GM20000 (cell line): ENCODE measurements around the gene CIAO3.
A peak's percentile ranks its signal among the peaks of the same experiment; 100 is the strongest.

ENCODE experiments used
- DNase-seq: peaks from one replicate; pipeline ENCODE4 v3.0.0; 2012; ENCODE audit warnings: low spot score
- TF ChIP-seq, protein P1 (sequence below): IDR thresholded peaks from 2 replicates; pipeline ENCODE4 v1.5.1; 2012; ENCODE audit warnings: mild to moderate bottlenecking, control low read depth; ENCODE audit errors: extremely low read depth, missing control alignments

The CIAO3 gene

DNA sequence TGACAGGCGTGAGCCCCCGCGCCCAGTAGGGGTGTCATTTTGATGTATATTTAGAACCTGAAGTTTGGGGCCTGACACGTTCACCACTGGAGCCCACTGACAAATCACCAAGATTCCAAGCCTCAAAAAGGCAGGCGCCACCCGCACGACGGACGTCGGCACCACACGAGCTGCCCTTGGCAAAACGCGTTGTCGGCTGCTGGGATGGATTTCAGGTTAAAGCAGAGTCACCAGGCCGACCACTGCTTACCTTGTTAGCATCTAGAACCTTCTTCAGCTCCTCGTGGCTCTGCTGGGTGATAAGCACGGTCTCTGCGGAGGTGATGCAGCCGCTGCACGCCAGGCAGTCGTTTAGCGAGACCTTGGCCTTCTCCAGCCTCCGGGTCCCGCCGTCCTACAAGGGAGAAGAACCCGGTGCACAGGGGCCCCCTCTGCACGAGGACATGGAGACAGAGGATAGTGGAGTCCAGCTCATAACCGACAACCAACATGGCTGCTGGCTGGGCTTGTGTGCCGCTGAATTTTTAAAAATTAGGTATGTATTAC, 3.8 kb downstream of the CIAO3 start:
- TF ChIP-seq, protein P1, sequence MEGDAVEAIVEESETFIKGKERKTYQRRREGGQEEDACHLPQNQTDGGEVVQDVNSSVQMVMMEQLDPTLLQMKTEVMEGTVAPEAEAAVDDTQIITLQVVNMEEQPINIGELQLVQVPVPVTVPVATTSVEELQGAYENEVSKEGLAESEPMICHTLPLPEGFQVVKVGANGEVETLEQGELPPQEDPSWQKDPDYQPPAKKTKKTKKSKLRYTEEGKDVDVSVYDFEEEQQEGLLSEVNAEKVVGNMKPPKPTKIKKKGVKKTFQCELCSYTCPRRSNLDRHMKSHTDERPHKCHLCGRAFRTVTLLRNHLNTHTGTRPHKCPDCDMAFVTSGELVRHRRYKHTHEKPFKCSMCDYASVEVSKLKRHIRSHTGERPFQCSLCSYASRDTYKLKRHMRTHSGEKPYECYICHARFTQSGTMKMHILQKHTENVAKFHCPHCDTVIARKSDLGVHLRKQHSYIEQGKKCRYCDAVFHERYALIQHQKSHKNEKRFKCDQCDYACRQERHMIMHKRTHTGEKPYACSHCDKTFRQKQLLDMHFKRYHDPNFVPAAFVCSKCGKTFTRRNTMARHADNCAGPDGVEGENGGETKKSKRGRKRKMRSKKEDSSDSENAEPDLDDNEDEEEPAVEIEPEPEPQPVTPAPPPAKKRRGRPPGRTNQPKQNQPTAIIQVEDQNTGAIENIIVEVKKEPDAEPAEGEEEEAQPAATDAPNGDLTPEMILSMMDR, result no peak
- no peak for DNase-seq

DNA sequence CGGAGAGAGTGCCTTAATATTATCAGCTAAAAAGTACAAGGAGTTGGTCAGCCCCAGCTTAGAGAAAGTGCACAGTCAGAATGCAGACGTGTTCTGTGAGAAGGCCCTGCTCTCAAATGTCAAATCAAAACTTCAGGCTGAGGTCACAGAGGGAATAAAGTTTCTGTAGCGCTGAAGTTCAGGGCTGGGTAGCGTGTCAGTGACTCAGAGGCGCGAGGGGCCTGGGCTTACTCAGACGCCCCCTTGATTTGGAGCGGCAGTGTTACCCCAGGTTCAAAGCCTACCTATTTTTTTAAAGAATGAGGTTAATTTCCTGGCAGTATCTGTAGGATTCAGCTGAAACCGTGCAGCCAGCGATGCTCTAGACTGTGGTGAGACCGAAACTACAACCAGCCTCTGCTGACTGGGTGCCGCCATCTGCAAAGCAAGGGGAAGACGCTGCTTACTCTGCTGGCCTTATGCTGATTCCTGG, 4.8 kb downstream of the CIAO3 start:
- peak; percentile 75 for DNase-seq

DNA sequence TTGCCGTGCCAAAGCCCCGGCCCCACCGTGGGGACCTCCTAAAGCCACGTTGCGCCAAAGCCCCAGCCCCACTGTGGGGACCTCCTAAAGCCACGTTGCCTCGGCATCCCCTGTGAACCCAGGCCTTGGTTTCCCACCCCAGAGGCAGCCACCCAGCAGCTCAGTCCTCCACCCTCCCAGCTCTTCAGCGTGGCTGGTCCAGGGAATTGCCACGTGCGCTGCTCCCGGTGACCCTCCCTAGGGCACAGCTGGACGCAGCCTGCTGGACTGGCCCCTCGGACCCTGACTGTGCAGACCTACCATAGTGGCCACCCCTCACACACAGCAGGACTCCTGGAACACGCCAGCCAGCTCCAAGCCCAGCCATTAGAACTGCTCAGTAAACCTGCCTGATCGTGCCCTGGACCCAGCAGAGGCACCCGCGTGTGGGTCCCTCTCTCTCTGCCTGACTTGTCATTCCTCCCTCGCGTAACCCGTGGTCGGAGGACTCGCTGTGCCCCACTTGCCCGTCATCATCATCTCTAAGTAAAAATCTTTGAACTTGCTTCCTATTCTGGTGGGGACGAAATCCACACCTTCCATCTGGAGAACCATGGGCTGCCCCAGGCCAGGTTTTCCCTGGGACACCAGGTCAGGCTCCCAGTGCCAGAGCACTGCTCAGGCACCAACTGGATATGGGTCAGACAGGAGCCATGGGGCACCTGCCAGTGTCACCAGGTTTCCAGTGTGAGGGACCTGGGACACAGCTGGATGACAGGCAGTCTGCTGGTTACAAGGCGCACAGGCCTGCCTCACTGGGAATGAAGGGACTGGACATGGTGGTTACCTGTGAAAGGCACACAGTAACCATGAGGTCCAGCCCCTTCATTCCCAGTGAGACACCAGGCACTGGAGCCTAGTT, 5.6 kb downstream of the CIAO3 start:
- no peak for DNase-seq
- TF ChIP-seq, protein P1, result no peak

More for the DNA sequence above, 4.8 kb downstream of the CIAO3 start:
- TF ChIP-seq, protein P1, result no peak

DNA sequence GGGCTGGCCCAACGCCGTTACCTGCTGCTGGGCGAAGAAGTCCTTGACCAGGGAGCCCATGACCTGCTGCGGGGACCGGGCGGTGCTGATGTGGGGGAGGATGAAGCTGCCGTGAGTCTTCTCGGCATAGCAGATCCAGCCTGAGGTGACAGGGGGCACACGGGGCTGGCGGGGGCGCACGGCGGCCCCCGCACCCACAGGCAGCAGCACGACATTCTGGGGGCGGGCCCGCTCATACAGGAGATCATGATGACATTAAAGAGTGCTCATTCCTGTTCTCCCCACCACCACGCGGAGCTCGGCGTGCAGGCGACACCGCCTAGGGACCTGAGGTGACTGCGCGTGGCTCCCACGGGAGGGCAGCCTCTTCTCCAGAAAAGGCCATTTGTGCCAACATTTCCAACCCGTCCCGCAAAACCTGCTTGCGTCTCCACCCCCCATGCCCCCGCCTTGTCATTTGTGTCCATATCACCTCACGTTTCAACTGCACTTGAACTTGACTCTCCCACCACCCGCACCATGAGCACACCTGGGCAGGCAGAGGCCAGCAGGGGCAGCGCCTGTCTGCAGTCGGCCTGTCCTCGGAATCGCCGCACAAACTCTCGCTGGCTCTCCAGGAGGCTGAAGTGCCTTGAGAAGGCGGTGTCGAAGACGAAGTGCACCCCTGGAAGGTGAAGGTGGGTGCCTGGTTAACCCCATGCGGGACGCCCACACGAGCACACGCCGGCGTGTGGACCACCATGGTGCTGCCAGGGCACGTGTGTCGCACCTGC, 6.4 kb downstream of the CIAO3 start:
- TF ChIP-seq, protein P1, result no peak
- no peak for DNase-seq

DNA sequence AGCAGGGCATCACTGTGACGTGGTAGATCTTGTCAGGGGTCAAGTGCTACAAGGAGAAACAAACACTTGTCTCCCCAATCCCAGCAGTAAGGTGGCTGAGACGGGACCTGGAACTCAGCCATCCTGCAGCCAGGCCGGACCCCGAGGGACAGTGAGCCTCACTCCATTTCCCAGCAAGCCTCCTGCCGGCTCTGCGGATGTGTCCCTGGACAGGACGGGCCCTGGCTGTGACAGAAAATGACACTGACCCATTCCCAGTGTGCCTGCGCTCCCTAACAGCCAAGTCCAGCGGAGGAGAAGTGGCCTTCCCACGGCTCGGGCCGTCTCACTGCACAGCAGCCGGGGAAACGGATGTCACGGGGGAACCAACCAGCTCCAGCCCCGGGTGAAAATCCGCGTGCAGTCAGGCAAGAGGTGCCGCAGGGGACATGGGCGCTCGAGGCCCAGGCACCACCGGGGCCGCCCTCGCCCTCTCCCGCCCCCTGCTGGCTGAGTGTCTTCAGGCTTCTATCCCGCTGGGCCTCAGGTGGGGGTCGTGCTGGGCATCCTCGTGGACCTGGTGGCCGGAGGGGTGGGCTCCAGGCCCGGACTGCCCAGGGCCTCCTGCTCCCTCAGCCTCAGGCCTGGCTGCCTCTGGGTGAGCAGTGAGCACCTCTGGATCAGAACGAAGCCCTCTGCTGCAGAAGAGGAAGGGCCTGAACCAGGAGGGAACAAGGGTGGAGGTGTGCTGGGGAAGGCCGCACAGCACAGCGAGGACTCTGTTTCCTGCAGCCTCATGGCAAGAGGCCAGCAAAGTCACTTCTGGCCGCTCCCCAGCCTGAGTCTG, 7.2 kb downstream of the CIAO3 start:
- TF ChIP-seq, protein P1, result peak; percentile 26
- DNase-seq, result no peak

DNA sequence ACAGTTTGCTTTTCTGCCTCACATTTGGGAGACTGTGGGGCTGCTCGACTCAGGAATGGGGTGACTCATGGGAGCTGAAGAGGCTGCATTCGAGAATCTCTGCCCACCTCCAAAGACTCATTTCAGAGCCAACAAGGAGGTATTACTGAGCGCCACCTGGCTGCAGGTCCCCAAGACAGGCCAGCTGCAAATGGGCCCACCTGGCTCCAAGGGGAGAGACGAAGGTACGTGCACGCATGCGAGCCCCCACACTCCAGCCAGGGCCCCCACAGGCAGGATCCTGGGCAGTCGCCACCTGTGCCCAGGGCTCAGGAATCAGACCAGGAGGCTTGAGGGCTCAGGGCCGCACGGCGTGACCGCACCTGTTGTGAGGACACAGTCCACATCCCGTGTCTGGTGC, 7.9 kb downstream of the CIAO3 start:
- DNase-seq, result no peak
- TF ChIP-seq, protein P1, result no peak
